Ishikawa (cell line): ENCODE measurements around the gene PCDHGA6.

ENCODE experiments used
- CEBPB ChIP-seq: IDR thresholded peaks from 2 replicates; pipeline ENCODE4 v1.6.1; 2012
- CREB1 ChIP-seq: IDR thresholded peaks from 2 replicates; pipeline ENCODE4 v1.6.1; 2012; ENCODE audit warnings: low read depth
- EGR1 ChIP-seq: IDR thresholded peaks from 2 replicates; pipeline ENCODE4 v1.6.1; 2012
- EP300 ChIP-seq: IDR thresholded peaks from 2 replicates; pipeline ENCODE4 v1.6.1; 2012; ENCODE audit warnings: borderline replicate concordance
- FOXM1 ChIP-seq: IDR thresholded peaks from 2 replicates; pipeline ENCODE4 v1.6.1; 2012; ENCODE audit warnings: low read depth, borderline replicate concordance
- MAX ChIP-seq: IDR thresholded peaks from 2 replicates; pipeline ENCODE4 v1.6.1; 2012
- NFIC ChIP-seq: IDR thresholded peaks from 2 replicates; pipeline ENCODE4 v1.6.1; 2012
- RAD21 ChIP-seq: IDR thresholded peaks from 2 replicates; pipeline ENCODE4 v1.6.1; 2012; ENCODE audit warnings: low read depth
- REST ChIP-seq: IDR thresholded peaks from 2 replicates; pipeline ENCODE4 v1.6.1; 2012; ENCODE audit warnings: low read depth, mild to moderate bottlenecking
- TAF1 ChIP-seq: IDR thresholded peaks from 2 replicates; pipeline ENCODE4 v1.6.1; 2012; ENCODE audit warnings: low read depth, mild to moderate bottlenecking
- TCF12 ChIP-seq: IDR thresholded peaks from 2 replicates; pipeline ENCODE4 v1.6.1; 2012; ENCODE audit warnings: low read depth
- TEAD4 ChIP-seq: IDR thresholded peaks from 2 replicates; pipeline ENCODE4 v1.6.1; 2012
- USF1 ChIP-seq: IDR thresholded peaks from 2 replicates; pipeline ENCODE4 v1.6.1; 2012
- YY1 ChIP-seq: IDR thresholded peaks from 2 replicates; pipeline ENCODE4 v1.6.1; 2012; ENCODE audit warnings: low read depth
- ZBTB7A ChIP-seq: IDR thresholded peaks from 2 replicates; pipeline ENCODE4 v1.6.1; 2012; ENCODE audit warnings: low read depth

PCDHGA6 gene

GRCh38 chr5:141359790-141360426 lies 13.8 kb upstream of the PCDHGA6 start, which contains the start of gene PCDHGB2:
Gene PCDHGB2, plus strand, starts transcription at chr5:141359994. Its CDS starts 142 bp downstream, at chr5:141360136.
- peak; percentile 43 for TF ChIP-seq RAD21
- no peak for TF ChIP-seq EGR1

GRCh38 chr5:141360685-141361084 lies 13.0 kb upstream of the PCDHGA6 start:
- TF ChIP-seq USF1 (no peak), FOXM1 (no peak), CREB1 (no peak)

- no peak for TF ChIP-seq TCF12
- TF ChIP-seq EP300: no peak
- no peak for TF ChIP-seq TAF1
- TF ChIP-seq FOXM1: no peak
These were observed 11.0 kb upstream of the PCDHGA6 start for GRCh38 chr5:141362719-141363118.

DNA sequence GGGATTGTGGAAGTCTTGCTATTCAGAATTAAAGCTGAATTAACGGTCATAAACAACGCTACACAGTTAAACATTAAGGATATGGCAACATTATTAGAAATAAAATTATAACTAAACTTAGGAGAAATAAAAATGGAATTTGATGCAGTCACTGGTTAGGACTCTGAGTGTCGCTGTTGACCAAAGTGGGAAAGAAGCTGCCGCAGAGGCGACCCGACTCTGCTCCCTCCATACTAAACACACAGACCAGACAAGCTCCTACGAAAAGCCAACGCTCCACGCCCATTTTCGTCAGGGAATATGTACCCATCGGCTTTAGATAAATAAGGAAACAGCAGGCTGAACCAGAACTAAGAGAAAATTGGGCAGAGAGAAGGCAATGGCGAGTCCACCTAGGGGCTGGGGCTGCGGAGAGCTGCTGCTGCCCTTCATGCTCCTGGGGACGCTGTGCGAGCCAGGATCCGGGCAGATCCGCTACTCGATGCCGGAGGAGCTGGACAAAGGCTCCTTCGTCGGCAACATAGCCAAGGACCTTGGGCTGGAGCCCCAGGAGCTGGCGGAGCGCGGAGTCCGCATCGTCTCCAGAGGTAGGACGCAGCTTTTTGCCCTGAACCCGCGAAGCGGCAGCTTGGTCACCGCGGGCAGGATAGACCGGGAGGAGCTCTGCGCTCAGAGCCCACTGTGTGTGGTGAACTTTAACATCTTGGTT lies 9.6 kb upstream of the PCDHGA6 start, which contains the start of gene PCDHGA5:
Gene PCDHGA5 (plus strand): TSS at position 211 of the 709 bp plus-strand sequence. CDS start 169 bp downstream, at position 380.
- TF ChIP-seq FOXM1 (no peak), RAD21 (no peak), TEAD4 (no peak), REST (no peak), EP300 (no peak), TAF1 (no peak), YY1 (no peak), CREB1 (no peak), CEBPB (no peak), NFIC (no peak), ZBTB7A (no peak), USF1 (no peak), TCF12 (no peak), EGR1 (no peak), MAX (no peak)

DNA sequence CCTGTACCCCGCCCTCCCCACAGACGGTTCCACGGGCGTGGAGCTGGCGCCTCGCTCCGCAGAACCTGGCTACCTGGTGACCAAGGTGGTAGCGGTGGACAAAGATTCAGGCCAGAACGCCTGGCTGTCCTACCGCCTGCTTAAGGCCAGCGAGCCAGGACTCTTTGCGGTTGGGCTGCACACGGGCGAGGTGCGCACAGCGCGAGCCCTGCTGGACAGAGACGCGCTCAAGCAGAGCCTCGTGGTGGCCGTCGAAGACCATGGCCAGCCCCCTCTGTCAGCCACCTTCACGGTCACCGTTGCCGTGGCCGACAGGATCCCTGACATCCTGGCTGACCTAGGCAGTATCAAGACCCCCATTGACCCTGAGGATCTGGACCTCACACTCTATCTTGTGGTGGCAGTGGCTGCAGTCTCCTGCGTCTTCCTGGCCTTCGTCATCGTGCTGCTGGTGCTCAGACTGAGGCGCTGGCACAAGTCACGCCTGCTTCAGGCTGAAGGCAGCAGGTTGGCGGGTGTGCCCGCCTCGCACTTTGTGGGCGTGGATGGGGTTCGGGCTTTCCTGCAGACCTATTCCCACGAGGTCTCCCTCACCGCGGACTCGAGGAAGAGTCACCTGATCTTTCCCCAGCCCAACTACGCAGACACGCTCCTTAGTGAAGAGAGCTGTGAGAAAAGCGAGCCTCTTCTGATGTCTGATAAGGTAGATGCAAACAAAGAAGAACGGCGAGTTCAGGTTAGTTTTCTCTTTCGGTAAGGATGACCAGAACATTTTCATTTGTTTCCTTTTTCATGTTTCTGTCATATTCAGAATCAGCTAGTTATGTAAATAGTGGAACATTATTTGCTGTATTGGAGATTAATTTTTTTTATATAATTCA lies 7.4 kb upstream of the PCDHGA6 start:
- TF ChIP-seq EGR1 (no peak), MAX (no peak), USF1 (no peak), ZBTB7A (no peak), EP300 (no peak), YY1 (no peak), CEBPB (no peak), CREB1 (no peak), TCF12 (no peak), RAD21 (no peak), REST (no peak), FOXM1 (no peak), TEAD4 (no peak), NFIC (no peak), TAF1 (no peak)
